GM13976 (cell line): ENCODE data around the gene GSE1.
A peak's percentile ranks its signal among the peaks of the same experiment; 100 is the strongest.

Experiments
- DNase-seq: peaks from one replicate; pipeline ENCODE4 v3.0.0; 2012; ENCODE audit warnings: low spot score
- in situ Hi-C: fragments of 300-500 bp; cut with MboI; formaldehyde crosslinking; loops from one replicate; pipeline ENCODE4 v1.12.0; 2022; ENCODE audit warnings: low sequenced_read_pairs, mixed read lengths, inconsistent platforms; ENCODE audit not compliant: unreplicated experiment
- TF ChIP-seq, protein P1 (sequence below): IDR thresholded peaks from 2 replicates; pipeline ENCODE4 v1.5.1; 2012; ENCODE audit warnings: borderline replicate concordance, mild to moderate bottlenecking; ENCODE audit not compliant: insufficient read depth; ENCODE audit errors: extremely low read depth, missing control alignments, control extremely low read depth

The GSE1 gene

DNA sequence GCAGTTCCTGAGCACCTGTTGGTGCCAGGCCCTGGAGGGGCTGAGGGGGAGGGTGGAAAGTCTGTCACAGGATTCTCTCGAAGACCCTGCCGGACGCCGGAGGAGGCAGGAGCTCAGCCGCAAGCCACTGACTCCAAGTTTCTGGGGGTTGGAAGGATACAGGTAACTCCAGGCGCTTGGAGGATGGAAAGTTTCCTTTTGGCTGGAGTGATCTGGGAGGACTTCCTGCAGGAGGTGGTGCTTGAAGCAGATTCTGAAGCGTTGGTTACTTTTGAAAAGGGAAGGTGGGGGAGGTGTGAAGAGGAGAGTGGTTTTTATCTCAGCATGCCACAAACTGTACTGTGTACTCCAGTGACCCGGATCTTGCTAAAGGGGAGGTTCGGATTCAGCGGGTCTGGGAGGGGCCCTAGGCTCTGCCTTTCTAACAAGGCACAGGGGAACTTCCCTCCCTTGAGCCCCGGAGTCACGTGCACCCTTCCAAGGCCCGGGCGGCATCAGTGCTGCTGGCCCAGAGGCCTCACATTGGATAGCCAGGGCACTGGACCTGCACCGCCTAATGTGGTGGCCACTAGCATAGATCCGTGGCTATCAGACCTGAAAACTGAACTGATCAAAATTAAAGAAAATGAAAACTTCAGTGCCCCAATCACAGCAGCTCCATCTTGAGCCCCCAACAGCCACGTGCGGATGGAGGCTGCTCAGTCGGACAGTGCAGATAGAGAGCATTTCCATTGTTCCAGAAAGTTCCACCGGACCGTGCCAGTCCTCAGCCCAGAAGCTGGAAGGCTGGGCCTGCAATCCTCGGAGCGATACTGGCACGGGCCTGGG lies 42.2 kb upstream of the GSE1 start:
- in situ Hi-C loops, result no loop called here
- DNase-seq, result peak; percentile 86

DNA sequence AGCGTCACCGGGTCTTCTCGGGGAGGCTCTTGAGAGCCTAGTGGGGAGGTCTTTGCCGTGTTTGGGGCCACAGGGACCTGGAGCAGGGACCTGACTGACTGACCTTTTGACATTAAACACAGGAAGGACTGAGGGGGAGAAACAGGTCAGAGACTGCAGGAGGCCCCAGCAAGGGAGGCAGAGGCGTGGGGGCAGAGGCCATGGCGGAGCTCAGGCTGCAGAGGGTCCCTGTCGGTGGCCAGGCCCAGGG lies 41.6 kb upstream of the GSE1 start:
- TF ChIP-seq, protein P1, sequence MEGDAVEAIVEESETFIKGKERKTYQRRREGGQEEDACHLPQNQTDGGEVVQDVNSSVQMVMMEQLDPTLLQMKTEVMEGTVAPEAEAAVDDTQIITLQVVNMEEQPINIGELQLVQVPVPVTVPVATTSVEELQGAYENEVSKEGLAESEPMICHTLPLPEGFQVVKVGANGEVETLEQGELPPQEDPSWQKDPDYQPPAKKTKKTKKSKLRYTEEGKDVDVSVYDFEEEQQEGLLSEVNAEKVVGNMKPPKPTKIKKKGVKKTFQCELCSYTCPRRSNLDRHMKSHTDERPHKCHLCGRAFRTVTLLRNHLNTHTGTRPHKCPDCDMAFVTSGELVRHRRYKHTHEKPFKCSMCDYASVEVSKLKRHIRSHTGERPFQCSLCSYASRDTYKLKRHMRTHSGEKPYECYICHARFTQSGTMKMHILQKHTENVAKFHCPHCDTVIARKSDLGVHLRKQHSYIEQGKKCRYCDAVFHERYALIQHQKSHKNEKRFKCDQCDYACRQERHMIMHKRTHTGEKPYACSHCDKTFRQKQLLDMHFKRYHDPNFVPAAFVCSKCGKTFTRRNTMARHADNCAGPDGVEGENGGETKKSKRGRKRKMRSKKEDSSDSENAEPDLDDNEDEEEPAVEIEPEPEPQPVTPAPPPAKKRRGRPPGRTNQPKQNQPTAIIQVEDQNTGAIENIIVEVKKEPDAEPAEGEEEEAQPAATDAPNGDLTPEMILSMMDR, result no peak
- DNase-seq, result no peak
- in situ Hi-C loops, result no loop called here

More for the DNA sequence above, 42.2 kb upstream of the GSE1 start:
- TF ChIP-seq, protein P1, result no peak

DNA sequence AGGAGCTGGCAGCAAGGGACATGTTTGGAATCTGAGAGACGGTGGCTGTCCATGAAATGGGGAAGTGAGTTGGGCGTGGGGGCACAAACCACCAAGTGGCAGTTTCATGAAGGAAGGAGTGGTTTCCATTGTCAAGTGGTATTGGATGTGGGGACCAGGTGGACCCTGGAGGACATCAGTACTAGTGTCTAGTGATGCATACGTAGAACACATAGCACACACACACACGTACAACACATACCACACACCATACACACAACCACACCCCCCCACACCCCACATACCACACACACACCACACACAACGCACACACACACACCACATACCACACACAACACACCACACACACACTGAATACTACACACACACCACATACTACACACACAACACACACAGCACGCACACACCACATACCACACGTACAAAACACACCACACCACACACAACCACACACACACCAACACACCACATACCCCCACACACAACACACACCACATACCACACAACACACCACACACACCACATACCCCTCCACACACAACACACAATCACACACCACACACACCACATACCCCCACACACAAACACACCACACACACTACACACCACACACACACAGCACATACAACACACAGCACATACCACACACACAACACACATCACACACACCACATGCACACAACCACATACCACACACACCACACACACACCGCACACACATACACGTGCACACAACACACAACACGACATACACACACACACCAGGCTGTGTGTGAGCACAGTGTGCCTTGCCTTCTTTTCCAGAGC lies 41.1 kb upstream of the GSE1 start:
- TF ChIP-seq, protein P1, result no peak
- peak; percentile 74 for DNase-seq

DNA sequence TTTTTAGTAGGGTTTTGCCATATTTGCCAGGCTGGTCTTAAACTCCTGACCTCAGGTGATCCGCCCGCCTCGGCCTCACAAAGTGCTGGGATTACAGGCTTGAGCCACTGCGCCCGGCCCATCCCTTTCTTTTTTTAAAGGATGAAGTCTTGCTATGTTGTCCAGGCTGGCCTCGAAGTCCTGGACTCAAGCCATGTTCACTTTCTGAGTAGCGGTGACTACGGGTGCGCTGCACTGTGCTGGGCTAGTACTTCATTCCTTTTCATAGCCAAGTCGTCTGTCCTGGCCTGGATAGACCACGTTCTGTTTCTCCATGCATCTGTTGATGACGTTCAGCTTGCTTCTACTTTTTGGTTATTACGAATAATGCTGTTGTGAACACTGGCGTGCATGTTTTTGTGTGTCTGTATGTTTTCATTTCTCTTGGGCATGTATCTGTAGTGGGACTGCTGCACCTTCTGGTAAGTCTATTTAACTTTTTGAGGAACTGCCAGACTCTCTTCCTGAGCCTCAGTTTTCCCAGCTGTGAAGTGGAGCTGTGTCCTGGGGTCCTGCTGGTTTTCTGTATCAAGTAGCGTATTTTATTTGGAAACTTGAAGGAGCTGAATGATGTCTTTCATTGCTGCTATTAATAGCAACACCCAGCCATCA lies 40.0 kb upstream of the GSE1 start:
- in situ Hi-C loops, result no loop called here
- DNase-seq, result no peak
- TF ChIP-seq, protein P1, result no peak

More for the DNA sequence above, 41.1 kb upstream of the GSE1 start:
- in situ Hi-C loops, result no loop called here

DNA sequence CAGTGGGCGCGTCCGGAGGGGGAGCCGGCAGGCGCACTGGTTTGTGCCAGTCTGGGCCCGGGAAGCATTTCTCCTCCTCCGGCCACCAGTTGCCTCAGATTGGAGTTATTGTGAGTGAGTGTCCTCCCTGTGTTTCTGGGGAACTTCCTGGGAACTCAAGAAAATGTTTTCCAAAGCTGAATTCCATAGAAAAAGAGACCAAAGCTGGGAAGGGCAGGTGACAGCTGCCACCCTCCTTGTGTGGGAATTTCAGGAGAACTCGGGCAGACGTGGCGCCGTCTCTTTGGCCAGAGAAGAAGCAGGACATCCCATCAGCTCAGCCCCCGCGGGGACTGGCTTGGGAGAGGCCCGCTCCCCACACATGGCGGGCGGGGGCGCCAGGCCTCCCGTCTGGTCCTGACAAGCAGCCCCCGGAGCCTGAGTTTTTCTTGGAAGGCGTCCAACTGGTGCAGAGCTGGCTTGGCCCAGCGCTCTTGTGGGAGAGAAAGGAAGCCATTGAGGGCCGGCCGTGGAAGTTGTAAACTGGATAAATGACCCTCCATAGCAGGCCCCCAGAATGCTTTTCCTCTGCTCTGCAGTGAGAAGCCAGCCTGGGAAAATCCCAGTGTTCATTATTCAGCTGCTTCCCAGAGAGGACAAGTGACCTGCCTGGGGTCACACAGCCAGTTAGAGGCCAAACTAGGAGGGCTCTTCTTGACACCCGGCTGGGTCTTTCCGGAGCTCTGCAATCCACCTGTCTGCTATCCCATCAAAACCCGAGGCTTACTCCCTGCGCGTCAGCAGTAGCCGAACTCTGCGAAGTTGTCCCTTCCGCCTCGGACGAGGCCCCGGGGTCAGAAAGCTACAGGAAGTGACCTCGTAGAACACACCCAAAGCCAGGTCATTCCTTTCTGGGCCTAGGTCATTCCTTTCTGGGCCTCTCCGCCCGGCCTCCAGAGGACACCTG lies 39.2 kb upstream of the GSE1 start:
- TF ChIP-seq, protein P1, result no peak
- DNase-seq, result no peak
- in situ Hi-C loops, result no loop called here
